Endothelial cell of umbilical vein (primary cell): ENCODE results near the gene TBCC. TPM values are rescaled to one million over a fixed set of nuclear protein-coding genes. Genes with fewer than 3 reads are reported as not detected.

Source experiments
- BruUV-seq: library from RNA; stranded (reverse); fragments of 400-500 nt; replicated peaks from 2 replicates; lab custom pipeline; 2021; lab: Mats Ljungman, UMichigan
- CTCF ChIA-PET: fragments of 300-600, 350-600 bp; sonication (Branson Sonifier 250); formaldehyde crosslinking; loops from one replicate; lab custom pipeline; 2021; ENCODE audit warnings: antibody characterized with exemption, inconsistent platforms; lab: Charles Lee
- POLR2A ChIA-PET: fragments of 300-600, 350-600 bp; sonication (Branson Sonifier 250); formaldehyde crosslinking; loops from one replicate; lab custom pipeline; 2021; ENCODE audit warnings: antibody characterized with exemption, inconsistent platforms; lab: Charles Lee
- DNase-seq: peaks from one replicate; pipeline ENCODE4 v3.0.0-alpha.2; 2011; ENCODE audit warnings: low read depth, low spot score
- FAIRE-seq: peaks from 2 replicates; lab custom pipeline; 2011; peaks lifted over from hg19 to GRCh38; lab: Jason Lieb, UNC
- H2AFZ ChIP-seq: 2 replicates; pipeline ENCODE4 v1.6.0; 2012; ENCODE audit warnings: low read depth, low read length, control low read depth, inconsistent platforms
- H3K27ac ChIP-seq: 2 replicates; pipeline ENCODE4 v1.5.1; 2011; ENCODE audit warnings: low read depth, mild to moderate bottlenecking, control low read depth, low read length, moderate library complexity; ENCODE audit not compliant: insufficient read depth
- H3K27me3 ChIP-seq, 2 experiments: 2 replicates each; pipeline versions ENCODE4 v1.6.0 to v1.6.1; 2011; ENCODE audit warnings: low read length in 2 of 2, mixed read lengths in 1 of 2; ENCODE audit not compliant: control insufficient read depth in 2 of 2, insufficient read depth in 2 of 2
- H3K36me3 ChIP-seq, 2 experiments: 2 replicates in 1 of 2; 3 replicates in 1 of 2; pipeline ENCODE4 v1.5.1; 2011; ENCODE audit warnings: low read length in 2 of 2, mild to moderate bottlenecking in 1 of 2, moderate library complexity in 1 of 2; ENCODE audit not compliant: control insufficient read depth in 2 of 2, insufficient read depth in 2 of 2; ENCODE audit errors: extremely low read depth in 1 of 2
- H3K4me1 ChIP-seq: 3 replicates; pipeline ENCODE4 v1.5.1; 2011; ENCODE audit warnings: mild to moderate bottlenecking, low read length; ENCODE audit not compliant: control insufficient read depth, insufficient read depth; ENCODE audit errors: extremely low read depth
- H3K4me2 ChIP-seq: 2 replicates; pipeline ENCODE4 v1.6.1; 2011; ENCODE audit warnings: low read length, control low read depth, mixed read lengths; ENCODE audit not compliant: insufficient read depth
- H3K4me3 ChIP-seq, 3 experiments: fragments of 200-600 bp in 1 of 3; sonication (generic), shearing (Covaris generic) in 1 of 3; replicated peaks in 1 of 3; 2 replicates each; pipeline ENCODE4 v1.5.1; 2011 to 2016; ENCODE audit warnings: control low read depth in 3 of 3, low read length in 3 of 3, mild to moderate bottlenecking in 2 of 3, inconsistent platforms in 1 of 3, low read depth in 1 of 3, moderate library complexity in 1 of 3; ENCODE audit not compliant: insufficient read depth in 1 of 3
- H3K79me2 ChIP-seq: 2 replicates; pipeline ENCODE4 v1.6.0; 2012; ENCODE audit warnings: low read length, inconsistent platforms; ENCODE audit not compliant: control insufficient read depth, insufficient read depth
- H3K9ac ChIP-seq: replicated peaks from 2 replicates; pipeline ENCODE3; 2011; ENCODE audit warnings: low read length, control low read depth; ENCODE audit not compliant: insufficient read depth; ENCODE audit errors: extremely low read depth
- H3K9me1 ChIP-seq: replicated peaks from 3 replicates; pipeline ENCODE4 v1.6.0; 2011; ENCODE audit warnings: mild to moderate bottlenecking, low read length; ENCODE audit not compliant: control insufficient read depth, insufficient read depth; ENCODE audit errors: extremely low read depth
- H3K9me3 ChIP-seq: replicated peaks from 2 replicates; pipeline ENCODE4 v1.5.1; 2012; ENCODE audit warnings: low read length, inconsistent platforms; ENCODE audit not compliant: control insufficient read depth, insufficient read depth
- H4K20me1 ChIP-seq: replicated peaks from 2 replicates; pipeline ENCODE3; 2011; ENCODE audit warnings: mild to moderate bottlenecking, low read length; ENCODE audit not compliant: control insufficient read depth, insufficient read depth; ENCODE audit errors: extremely low read depth
- EZH2 ChIP-seq: IDR thresholded peaks from 2 replicates; pipeline ENCODE4 v1.6.1; 2012; ENCODE audit warnings: borderline replicate concordance, low read depth, mild to moderate bottlenecking, moderate library complexity, low read length, inconsistent platforms; ENCODE audit not compliant: severe bottlenecking
- FOS ChIP-seq: IDR thresholded peaks from 2 replicates; pipeline ENCODE4 v1.6.1; 2011; ENCODE audit warnings: mild to moderate bottlenecking, low read length, moderate library complexity, borderline replicate concordance; ENCODE audit not compliant: insufficient read depth
- GATA2 ChIP-seq: IDR thresholded peaks from 2 replicates; pipeline ENCODE4 v1.7.0; 2011; ENCODE audit warnings: low read depth, mild to moderate bottlenecking, moderate library complexity, mixed read lengths, low read length; ENCODE audit not compliant: insufficient read length, insufficient read depth
- POLR2AphosphoS5 ChIP-seq: IDR thresholded peaks from 2 replicates; pipeline ENCODE4 v1.6.1; 2012; ENCODE audit warnings: low read depth, mild to moderate bottlenecking, control low read depth, low read length, moderate library complexity; ENCODE audit not compliant: insufficient read depth
- dilution Hi-C: fragments of 300-500 bp; cut with MboI; formaldehyde crosslinking; loops from one replicate; pipeline ENCODE4 v1.15.0; 2019; ENCODE audit warnings: low sequenced_read_pairs; ENCODE audit not compliant: extremely low pct_ligation_motif_present
- intact Hi-C: fragments of 100-400 bp; cut with micrococcal nuclease; formaldehyde crosslinking; loops from one replicate; pipeline ENCODE4 v1.10.0; 2022
- polyA plus RNA-seq, 4 experiments: library from polyadenylated mRNA; depleted of rRNA in 3 of 4; stranded (reverse) in 3 of 4; unstranded in 1 of 4; fragments of >200 nt; gene quantifications; 2 replicates each; pipeline versions ENCODE4 v1.2.1 to v1.2.3, GENCODE V29; 2011 to 2012; ENCODE audit warnings: missing spikeins in 1 of 4
- total RNA-seq: library from RNA; stranded (reverse); gene quantifications from 2 replicates; pipeline ENCODE4 v1.2.3, GENCODE V29; 2021
- TF ChIP-seq, protein P1 (sequence below), 2 donors: IDR thresholded peaks; 1 replicate in 1 of 2; 2 replicates in 1 of 2; pipeline ENCODE4 v1.5.1; 2011; ENCODE audit warnings: low read length in 2 of 2, mild to moderate bottlenecking in 2 of 2, moderate library complexity in 2 of 2, control low read depth in 1 of 2, inconsistent platforms in 1 of 2, low read depth in 1 of 2; ENCODE audit not compliant: insufficient read depth in 1 of 2; ENCODE audit errors: extremely low read depth in 1 of 2

TBCC gene
- total and polyA plus RNA-seq, 2 donors (not counting 3 experiments of a cell fraction or from before 2014, with no cell fraction given), result 15.9 to 19.1 TPM

DNA sequence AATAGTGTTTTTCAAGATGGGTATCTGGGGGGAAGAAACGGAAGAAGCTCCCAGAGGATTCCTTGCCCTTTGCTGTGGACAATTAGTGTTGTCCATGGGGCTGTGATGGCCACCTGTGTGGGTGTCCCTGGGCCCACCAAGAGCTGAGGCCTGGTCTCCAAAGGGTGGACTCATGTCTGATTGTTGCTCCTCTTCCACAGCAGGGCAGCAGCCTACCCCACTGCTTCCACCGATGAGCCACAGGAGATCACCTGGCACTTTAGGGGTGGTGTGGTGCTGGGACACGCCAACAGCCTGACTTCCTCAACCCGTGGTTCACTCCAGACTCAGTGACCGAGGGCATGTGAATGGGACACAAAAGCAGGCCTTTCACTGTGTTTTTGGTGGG, 48.6 kb downstream of the TBCC start:
- intact Hi-C loops (no loop called here), dilution Hi-C loops (no loop called here)
- TF ChIP-seq POLR2AphosphoS5, result no peak
- TF ChIP-seq EZH2, result no peak
- TF ChIP-seq, protein P1, sequence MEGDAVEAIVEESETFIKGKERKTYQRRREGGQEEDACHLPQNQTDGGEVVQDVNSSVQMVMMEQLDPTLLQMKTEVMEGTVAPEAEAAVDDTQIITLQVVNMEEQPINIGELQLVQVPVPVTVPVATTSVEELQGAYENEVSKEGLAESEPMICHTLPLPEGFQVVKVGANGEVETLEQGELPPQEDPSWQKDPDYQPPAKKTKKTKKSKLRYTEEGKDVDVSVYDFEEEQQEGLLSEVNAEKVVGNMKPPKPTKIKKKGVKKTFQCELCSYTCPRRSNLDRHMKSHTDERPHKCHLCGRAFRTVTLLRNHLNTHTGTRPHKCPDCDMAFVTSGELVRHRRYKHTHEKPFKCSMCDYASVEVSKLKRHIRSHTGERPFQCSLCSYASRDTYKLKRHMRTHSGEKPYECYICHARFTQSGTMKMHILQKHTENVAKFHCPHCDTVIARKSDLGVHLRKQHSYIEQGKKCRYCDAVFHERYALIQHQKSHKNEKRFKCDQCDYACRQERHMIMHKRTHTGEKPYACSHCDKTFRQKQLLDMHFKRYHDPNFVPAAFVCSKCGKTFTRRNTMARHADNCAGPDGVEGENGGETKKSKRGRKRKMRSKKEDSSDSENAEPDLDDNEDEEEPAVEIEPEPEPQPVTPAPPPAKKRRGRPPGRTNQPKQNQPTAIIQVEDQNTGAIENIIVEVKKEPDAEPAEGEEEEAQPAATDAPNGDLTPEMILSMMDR (IDR thresholded peaks at IDR 0.05; ENCODE audit: extremely low read depth in 1 of 2, insufficient read depth in 1 of 2, low read depth in 1 of 2, low read length in 2 of 2), result no peak
- no peak for TF ChIP-seq GATA2
- TF ChIP-seq FOS, result no peak
- Histone ChIP-seq H3K4me2 (no peak overlapping the region), H3K4me3 (no peak overlapping the region), H3K9me1 (no peaks in the 10 kb centered on the region), H3K27ac (no peak overlapping the region), H3K36me3 (no peaks in the 10 kb centered on the region), H2AFZ (no peak overlapping the region), H4K20me1 (no peaks in the 10 kb centered on the region), H3K79me2 (no peaks in the 10 kb centered on the region), H3K4me1 (peaks cover 8% of the 10 kb centered on the region), H3K9ac (no peak overlapping the region), H3K27me3 (no peaks in the 10 kb centered on the region), H3K9me3 (no peaks in the 10 kb centered on the region)
- POLR2A ChIA-PET, result no interaction called here
- DNase-seq (no peak), FAIRE-seq (no peak)
- BruUV-seq, result no TSS peak
- CTCF ChIA-PET, result interaction anchor here (1.4 kb wide), 1 partner anchor 29 kb away, joined by 6 read pairs; no protein-coding TSS in a partner anchor
